Body of pancreas (tissue), 4 donors: ENCODE results near the gene BRD4.

Experiments
- CTCF ChIP-seq, 7 experiments: fragments of 450-650 bp in 4 of 7; fragments of 200-600 bp in 3 of 7; sonication (generic) in 3 of 7; IDR thresholded peaks; one replicate each; pipeline ENCODE4 v1.5.1; 2016 to 2019; ENCODE audit warnings: antibody characterized with exemption in 7 of 7
- POLR2A ChIP-seq, 3 donors: fragments of 450-650 bp; IDR thresholded peaks; one replicate each; pipeline ENCODE4 v1.6.1; 2016; ENCODE audit warnings: antibody characterized with exemption in 3 of 3, mild to moderate bottlenecking in 2 of 3

- no peak for TF ChIP-seq CTCF (IDR thresholded peaks at IDR 0.05)
- no peak for TF ChIP-seq POLR2A (IDR thresholded peaks at IDR 0.05)
Measured at GRCh38 chr19:15365264-15365663, 32.9 kb upstream of the BRD4 start.
